ENCODE results near the gene GPC5.
A peak's percentile ranks its signal among the peaks of the same experiment; 100 is the strongest.
"Not testable (repeated sequence)": the region's sequence is repeated elsewhere in the genome, so short reads cannot be mapped to it uniquely, and the experiment has no call there.

Gene GPC5

GRCh38 chr13:92805766-92806165, 1407.3 kb downstream of the GPC5 start:
- no peak for DNase-seq

- no peak for DNase-seq
Measured at GRCh38 chr13:92806215-92806614, 1407.8 kb downstream of the GPC5 start.

DNA sequence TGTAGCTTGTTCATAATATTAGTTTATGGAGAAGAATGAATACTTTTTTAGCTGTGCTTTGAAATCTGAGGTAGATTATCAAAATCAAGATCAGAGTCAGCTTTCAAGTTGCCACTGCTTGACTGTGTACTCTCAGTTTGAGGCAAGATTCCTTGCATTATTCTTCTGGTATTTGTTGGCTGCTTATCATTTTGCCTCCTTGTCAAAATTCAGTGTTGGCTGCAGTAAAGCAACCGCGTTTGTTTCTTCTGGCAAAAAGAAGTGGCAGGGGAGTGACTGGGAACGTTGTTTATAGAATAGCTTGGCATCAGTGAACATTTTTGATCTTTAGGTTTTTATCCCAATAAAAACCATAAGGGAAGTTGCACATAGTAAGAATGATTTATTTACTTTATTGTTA, 1408.9 kb downstream of the GPC5 start:
- DNase-seq: peak; percentile 28

GRCh38 chr13:92807966-92808365, 1409.5 kb downstream of the GPC5 start:
- DNase-seq: no peak

DNA sequence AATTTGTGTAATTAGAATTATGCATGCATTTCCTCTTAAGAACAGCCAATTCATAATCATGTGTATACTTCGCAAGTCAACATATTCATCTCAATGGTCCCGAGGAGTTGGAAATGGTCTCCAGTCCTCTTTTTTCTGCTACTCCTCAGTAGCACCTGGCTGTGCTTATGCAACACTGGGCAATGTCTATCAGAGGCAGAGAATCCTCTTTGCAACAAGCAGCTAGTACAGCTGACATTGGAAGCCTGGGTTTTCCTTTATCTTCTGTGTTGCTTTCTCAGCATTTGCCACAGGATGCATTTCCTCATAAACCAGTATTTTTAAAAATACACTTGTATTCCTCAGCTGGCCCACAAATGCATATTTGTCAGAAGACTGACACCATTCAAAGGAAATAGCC, 1422.9 kb downstream of the GPC5 start:
- no peak for DNase-seq

- DNase-seq: no peak
Measured at GRCh38 chr13:92823059-92823458, 1424.6 kb downstream of the GPC5 start.

DNA sequence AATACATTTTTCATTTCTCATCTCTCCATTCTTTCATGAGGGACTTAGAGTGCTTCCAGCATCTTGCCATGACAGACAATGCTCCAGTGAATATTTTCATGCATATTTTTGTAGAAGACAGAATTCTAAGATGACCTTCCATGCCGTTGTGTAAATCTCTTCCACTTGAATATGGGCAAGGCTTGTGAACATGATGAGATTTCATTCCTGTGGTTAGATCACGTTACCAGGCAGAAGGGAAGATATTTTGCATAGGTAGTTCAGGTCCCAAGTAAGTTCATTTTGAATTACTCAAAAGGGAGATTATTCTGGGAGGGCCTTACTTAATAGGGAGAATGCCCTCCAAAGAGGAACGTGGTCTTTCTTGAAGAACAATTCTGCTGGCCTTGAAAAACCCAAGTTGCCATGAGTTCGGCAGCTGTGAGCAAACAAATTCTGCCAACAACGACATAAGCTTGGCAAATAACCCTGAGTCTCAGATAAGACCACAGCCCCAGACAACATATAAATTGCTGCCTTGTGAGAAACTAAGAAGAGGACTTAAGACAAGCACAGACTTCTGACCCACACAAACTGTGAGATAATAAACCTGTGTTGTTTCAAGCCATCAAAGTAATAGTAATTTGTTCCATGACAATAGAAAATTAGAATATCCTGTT, 1427.6 kb downstream of the GPC5 start:
- DNase-seq: no peak

DNA sequence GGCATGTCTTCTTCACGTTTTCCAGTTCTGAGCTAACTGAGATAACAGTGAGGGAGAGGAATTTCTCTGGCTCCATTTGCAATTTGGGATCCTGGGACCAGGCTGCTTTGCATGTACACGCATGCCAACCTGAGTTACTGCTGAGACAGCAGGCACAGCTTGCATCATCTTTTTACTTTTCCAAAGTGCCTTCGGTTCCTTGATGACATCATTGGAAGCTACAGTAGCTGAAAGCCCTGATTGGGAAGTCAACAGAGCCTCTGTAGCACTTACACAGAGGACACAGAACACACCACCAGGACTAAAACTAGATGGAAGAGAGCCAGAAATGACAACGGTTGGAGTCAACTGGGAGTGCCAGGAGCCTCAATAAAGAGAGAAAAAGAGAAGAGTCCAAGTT, 1429.1 kb downstream of the GPC5 start:
- no peak for DNase-seq

GRCh38 chr13:92829930-92830329, 1431.5 kb downstream of the GPC5 start:
- no peak for DNase-seq

- no peak for DNase-seq
Measured at GRCh38 chr13:92830821-92831220, 1432.4 kb downstream of the GPC5 start.

DNA sequence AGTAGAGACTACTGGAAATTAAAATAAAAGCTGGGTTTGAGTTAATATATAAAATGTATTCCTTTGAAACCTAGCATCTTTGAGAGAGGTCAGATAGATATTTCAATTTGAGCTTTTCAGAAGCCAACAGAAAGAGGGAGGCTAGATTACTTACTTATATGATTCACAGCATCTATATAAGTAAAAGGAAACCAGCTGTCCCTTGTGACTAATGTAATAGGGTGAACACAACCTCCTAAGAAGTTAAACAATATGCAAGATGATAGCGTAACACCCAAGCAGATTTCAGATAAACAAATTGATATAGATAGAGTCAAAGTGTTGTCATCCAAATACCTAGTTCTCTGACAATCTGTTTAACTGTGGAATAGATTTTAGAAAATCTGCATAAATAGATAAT, 1434.7 kb downstream of the GPC5 start:
- peak; percentile 9 for DNase-seq

DNA sequence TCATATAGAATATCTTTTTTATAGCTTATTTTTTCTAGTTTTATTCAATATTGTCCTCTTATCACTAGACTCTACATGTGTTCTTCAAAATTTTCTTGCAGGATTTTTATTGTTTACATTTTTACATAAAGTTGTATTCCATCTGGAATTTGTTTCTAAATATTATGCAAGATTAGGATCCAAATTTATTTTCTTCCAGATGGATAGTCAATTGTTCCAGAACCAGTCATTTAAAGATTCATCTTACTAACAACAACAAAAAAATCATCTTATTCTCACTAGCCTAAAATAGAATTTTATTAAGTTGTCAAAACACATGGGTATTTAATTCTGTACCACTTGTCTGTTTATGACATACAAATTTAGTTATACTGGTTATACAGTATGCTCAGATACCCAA, 1437.8 kb downstream of the GPC5 start:
- no peak for DNase-seq

GRCh38 chr13:92838786-92839185, 1440.4 kb downstream of the GPC5 start:
- DNase-seq: peak; percentile 95

DNA sequence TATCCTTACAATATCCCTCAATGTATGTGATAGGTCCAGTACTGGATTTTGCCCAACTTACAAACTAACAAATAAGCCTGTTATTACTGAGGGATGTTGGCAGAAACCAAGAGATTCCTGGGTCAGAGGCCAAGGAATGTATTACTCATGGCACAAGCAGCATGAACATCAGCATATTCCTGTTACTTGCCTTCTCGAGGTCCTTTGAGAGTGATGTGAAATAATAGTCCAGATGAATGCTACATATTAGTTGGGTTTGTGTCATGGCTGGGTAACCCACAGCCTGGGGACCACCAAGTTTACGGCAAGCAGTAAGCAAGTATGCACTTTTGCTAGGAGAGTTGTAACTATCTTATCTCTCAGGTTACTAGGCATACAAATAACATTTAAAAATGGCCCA, 1443.7 kb downstream of the GPC5 start:
- peak; percentile 85 for DNase-seq

GRCh38 chr13:92843549-92843948, 1445.1 kb downstream of the GPC5 start:
- peak; percentile 5 for DNase-seq

DNA sequence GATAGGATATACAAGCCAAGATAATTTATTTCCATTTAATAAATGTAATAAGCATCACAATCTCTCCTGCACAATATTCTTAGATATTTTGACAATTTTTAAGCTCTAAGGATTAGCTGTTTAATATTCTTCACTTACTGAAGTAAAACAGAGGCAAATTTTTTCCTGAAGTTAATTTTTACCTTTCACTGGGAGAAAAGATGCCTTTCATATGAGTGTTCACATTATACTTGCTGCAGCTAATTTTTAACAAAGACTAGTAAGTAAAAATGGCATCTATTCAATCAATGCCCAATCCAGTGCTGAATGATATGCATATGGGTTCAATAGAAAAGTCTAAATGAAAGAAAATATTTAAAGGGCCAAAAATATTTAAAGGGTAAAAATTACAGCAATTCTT, 1451.0 kb downstream of the GPC5 start:
- DNase-seq: no peak

- no peak for DNase-seq
Measured at GRCh38 chr13:92864584-92865284, 1466.3 kb downstream of the GPC5 start.

DNA sequence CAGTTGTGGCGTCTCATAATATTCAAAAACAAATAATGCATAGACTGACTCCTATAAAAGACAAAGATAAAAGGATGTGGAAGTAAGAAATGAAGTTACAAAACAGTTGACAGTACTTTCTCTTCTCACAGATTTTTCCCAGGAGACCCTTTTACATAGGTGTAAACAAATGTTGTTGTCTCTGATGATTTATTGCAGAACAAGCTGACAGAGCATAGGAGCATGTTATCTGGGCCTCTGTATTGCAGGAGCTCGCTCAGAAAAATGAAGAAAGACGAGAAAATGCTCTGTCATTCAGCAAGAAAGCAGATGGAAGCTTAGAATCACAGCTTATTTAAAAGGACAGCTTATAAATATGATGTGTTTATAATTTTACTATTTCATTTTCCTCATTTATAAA, 1474.6 kb downstream of the GPC5 start:
- DNase-seq: no peak

DNA sequence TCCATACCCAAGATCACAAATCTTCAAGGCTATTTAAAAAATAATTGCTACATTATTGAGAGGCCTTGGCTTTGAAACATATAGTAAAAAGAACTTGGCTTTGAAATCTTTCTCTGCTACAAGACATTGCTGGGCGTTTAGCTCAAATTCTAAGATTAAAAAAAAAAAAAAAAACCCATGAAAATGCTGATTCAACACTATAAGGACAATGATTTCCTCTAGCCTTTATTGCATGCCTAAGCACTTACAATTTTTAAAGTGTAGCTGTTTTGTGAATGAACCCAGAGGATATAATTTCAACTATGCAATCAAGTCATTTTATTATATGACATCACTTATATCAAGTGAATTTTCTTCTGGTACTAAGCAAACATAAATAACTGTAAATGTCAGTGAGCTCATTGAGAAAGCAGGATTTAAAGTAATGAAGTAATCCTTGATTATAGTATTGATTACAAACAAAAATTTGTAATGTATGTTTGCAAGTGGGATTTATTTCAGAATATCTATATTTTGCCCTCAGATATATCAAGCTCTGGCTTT, 1488.2 kb downstream of the GPC5 start:
- no peak for DNase-seq

- DNase-seq: no peak
Measured at GRCh38 chr13:92894447-92894846, 1496.0 kb downstream of the GPC5 start.

- peak; percentile 46 for DNase-seq
Measured at GRCh38 chr13:92896842-92897241, 1498.4 kb downstream of the GPC5 start.

DNA sequence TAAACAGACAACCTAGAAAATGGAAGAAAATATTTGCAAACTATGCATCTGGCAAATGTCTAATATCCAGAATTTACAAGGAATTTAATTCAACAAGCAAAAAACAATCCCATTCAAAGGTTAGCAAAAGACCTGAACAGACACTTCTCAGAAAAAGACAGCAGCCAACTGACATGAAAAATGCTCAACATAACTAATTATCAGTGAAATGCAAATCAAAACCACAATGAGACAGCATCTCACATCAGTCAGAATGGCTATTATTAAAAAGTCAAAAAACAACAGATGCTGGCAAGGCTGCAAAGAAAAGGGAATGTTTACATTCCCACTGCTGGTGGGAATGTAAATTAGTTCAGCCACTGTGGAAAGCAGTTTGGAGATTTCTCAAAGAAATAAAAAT, 1500.5 kb downstream of the GPC5 start:
- DNase-seq: not testable (repeated sequence)

DNA sequence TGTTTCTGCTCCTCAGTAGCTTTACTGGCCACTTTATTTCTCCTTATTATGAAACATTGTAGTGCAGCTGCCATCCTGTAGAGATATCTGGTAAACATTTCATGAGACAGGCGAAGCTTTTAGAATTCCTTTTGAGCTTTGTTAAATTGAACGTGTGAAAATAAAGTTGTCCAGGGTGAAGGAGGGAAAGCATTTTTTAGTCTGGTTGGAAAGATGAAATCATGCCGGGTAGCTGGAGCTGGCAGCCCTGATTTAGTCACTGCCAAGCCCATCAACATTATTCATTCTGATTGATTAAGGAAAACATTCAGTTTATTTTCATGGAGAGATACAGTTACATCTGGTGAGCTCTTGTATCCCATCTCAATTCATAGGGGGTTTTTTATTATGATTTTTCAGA, 1502.0 kb downstream of the GPC5 start:
- no peak for DNase-seq

DNA sequence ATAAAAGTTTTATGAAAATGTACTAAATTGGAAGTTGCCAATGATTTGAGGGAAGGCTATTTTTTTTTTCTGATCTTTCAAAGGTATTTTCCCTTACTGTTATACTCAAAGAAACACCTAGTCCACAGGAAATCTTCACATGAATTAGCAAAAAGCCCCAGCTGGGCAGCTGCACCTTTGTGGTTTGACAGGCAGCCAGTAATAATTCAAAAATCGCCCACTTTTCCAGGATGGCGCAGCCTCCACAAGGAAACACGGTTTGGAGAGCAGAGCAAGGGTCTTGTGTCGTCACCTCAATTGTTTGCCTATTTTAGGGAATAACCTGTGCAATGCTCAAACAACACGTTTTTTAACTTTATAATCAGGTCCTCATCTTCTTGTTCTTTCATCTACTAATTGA, 1503.3 kb downstream of the GPC5 start:
- no peak for DNase-seq

GRCh38 chr13:92912629-92913028, 1514.2 kb downstream of the GPC5 start:
- no peak for DNase-seq

Measured in NCI-H226 (cell line).